ENCODE results near the gene SPATA46.

SPATA46 gene

GRCh38 chr1:162406811-162407210, 30.2 kb upstream of the SPATA46 start:
- no peak for TF ChIP-seq EZH2phosphoT487 (conservative IDR thresholded peaks at IDR 0.05; ENCODE audit: low read length)
- no peak for TF ChIP-seq CTCF (IDR thresholded peaks at IDR 0.05; ENCODE audit: insufficient read depth, low read length, poor library complexity, severe bottlenecking)
- no peaks in the 10 kb centered on the region for H3K36me3 ChIP-seq (ENCODE audit: low read length)
- no peak overlapping the region for H3K9ac ChIP-seq (ENCODE audit: low read length)
- H3K9me2 ChIP-seq (replicated peaks; ENCODE audit: insufficient read depth, low read length): no peaks in the 10 kb centered on the region
- H2AFZ ChIP-seq (ENCODE audit: low read depth, low read length, severe bottlenecking): no peak overlapping the region
- H3K9me3 ChIP-seq (ENCODE audit: insufficient read depth, low read length): no peaks in the 10 kb centered on the region
- H3K27ac ChIP-seq (ENCODE audit: low read depth, low read length): no peak overlapping the region
- H3K79me2 ChIP-seq (ENCODE audit: insufficient read depth, low read length): no peaks in the 10 kb centered on the region
- H3K4me2 ChIP-seq (ENCODE audit: low read depth, low read length, poor library complexity, severe bottlenecking): no peak overlapping the region
- H3K4me3 ChIP-seq (ENCODE audit: insufficient read depth, low read length, poor library complexity, severe bottlenecking): no peak overlapping the region
- no peaks in the 10 kb centered on the region for H3K27me3 ChIP-seq (ENCODE audit: low read length)
- H3F3A ChIP-seq (ENCODE audit: insufficient read depth): no peaks in the 10 kb centered on the region
- H4K20me1 ChIP-seq (ENCODE audit: low read depth, low read length): no peaks in the 10 kb centered on the region

GRCh38 chr1:162405800-162406199, 29.1 kb upstream of the SPATA46 start:
- TF ChIP-seq CTCF (IDR thresholded peaks at IDR 0.05; ENCODE audit: insufficient read depth, low read length, poor library complexity, severe bottlenecking): no peak
- no peak for TF ChIP-seq EZH2phosphoT487 (conservative IDR thresholded peaks at IDR 0.05; ENCODE audit: low read length)
- Histone ChIP-seq H3K36me3 (ENCODE audit: low read length) (no peaks in the 10 kb centered on the region), H3K4me2 (ENCODE audit: low read depth, low read length, poor library complexity, severe bottlenecking) (no peak overlapping the region), H3K4me3 (ENCODE audit: insufficient read depth, low read length, poor library complexity, severe bottlenecking) (no peak overlapping the region), H2AFZ (ENCODE audit: low read depth, low read length, severe bottlenecking) (no peak overlapping the region), H3K9me2 (replicated peaks; ENCODE audit: insufficient read depth, low read length) (no peaks in the 10 kb centered on the region), H3K79me2 (ENCODE audit: insufficient read depth, low read length) (no peaks in the 10 kb centered on the region), H4K20me1 (ENCODE audit: low read depth, low read length) (no peaks in the 10 kb centered on the region), H3K27me3 (ENCODE audit: low read length) (no peaks in the 10 kb centered on the region), H3K27ac (ENCODE audit: low read depth, low read length) (no peak overlapping the region), H3K9me3 (ENCODE audit: insufficient read depth, low read length) (no peaks in the 10 kb centered on the region), H3F3A (ENCODE audit: insufficient read depth) (no peaks in the 10 kb centered on the region), H3K9ac (ENCODE audit: low read length) (no peak overlapping the region)

- no peak overlapping the region for H2AFZ ChIP-seq (ENCODE audit: low read depth, low read length, severe bottlenecking)
- H3K4me3 ChIP-seq (ENCODE audit: insufficient read depth, low read length, poor library complexity, severe bottlenecking): no peak overlapping the region
- H3K9ac ChIP-seq (ENCODE audit: low read length): no peak overlapping the region
- H3K4me2 ChIP-seq (ENCODE audit: low read depth, low read length, poor library complexity, severe bottlenecking): no peak overlapping the region
- no peaks in the 10 kb centered on the region for H3K9me3 ChIP-seq (ENCODE audit: insufficient read depth, low read length)
- no peaks in the 10 kb centered on the region for H4K20me1 ChIP-seq (ENCODE audit: low read depth, low read length)
- no peak overlapping the region for H3K27ac ChIP-seq (ENCODE audit: low read depth, low read length)
- no peaks in the 10 kb centered on the region for H3K36me3 ChIP-seq (ENCODE audit: low read length)
- TF ChIP-seq CTCF (IDR thresholded peaks at IDR 0.05; ENCODE audit: insufficient read depth, low read length, poor library complexity, severe bottlenecking): no peak
- no peaks in the 10 kb centered on the region for H3K79me2 ChIP-seq (ENCODE audit: insufficient read depth, low read length)
- H3K9me2 ChIP-seq (replicated peaks; ENCODE audit: insufficient read depth, low read length): no peaks in the 10 kb centered on the region
- H3F3A ChIP-seq (ENCODE audit: insufficient read depth): no peaks in the 10 kb centered on the region
- H3K27me3 ChIP-seq (ENCODE audit: low read length): no peaks in the 10 kb centered on the region
Observed at GRCh38 chr1:162404550-162405160, 28.0 kb upstream of the SPATA46 start.

Measured in SU-DHL-6 (cell line).